A549 treated with DMSO at 1 μM for 4 hours (cell line): ENCODE results near the gene ENO2. TPM values are rescaled to one million over a fixed set of nuclear protein-coding genes. Genes with fewer than 3 reads are reported as not detected.

ENCODE experiments used
- total RNA-seq: library from RNA; stranded (reverse); fragments of 200-300 nt; extraction: Qiagen RNA extraction; gene quantifications from 5 replicates; pipeline ENCODE4 v1.2.3, GENCODE V29; 2022; ENCODE audit warnings: low read depth

ENO2 gene
- total RNA-seq = 37.1 to 44.4 TPM (median 42.7 TPM) in 5 replicates

DNA sequence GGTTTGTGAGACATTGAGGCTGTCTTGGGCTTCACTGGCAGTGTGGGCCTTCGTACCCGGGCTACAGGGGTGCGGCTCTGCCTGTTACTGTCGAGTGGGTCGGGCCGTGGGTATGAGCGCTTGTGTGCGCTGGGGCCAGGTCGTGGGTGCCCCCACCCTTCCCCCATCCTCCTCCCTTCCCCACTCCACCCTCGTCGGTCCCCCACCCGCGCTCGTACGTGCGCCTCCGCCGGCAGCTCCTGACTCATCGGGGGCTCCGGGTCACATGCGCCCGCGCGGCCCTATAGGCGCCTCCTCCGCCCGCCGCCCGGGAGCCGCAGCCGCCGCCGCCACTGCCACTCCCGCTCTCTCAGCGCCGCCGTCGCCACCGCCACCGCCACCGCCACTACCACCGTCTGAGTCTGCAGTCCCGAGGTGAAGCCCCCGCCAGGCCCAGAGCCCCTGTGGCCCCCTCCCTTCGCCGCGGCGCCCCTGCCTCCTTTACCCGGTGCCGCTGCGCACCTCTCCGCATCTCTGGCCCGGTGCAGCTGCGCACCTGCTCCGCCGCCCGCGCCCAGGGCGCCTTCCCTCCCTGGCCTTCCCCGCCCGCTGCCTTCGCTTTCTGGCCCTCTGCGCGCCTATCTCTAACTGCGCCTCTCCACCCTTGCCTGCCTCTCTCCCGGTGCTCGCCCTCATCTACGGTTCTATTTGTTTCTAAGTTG lies at the start of gene ENO2:
Gene ENO2, plus strand, starts transcription at position 335 of the 701 bp plus-strand sequence. CDS start 1,253 bp downstream, outside the sequence.

DNA sequence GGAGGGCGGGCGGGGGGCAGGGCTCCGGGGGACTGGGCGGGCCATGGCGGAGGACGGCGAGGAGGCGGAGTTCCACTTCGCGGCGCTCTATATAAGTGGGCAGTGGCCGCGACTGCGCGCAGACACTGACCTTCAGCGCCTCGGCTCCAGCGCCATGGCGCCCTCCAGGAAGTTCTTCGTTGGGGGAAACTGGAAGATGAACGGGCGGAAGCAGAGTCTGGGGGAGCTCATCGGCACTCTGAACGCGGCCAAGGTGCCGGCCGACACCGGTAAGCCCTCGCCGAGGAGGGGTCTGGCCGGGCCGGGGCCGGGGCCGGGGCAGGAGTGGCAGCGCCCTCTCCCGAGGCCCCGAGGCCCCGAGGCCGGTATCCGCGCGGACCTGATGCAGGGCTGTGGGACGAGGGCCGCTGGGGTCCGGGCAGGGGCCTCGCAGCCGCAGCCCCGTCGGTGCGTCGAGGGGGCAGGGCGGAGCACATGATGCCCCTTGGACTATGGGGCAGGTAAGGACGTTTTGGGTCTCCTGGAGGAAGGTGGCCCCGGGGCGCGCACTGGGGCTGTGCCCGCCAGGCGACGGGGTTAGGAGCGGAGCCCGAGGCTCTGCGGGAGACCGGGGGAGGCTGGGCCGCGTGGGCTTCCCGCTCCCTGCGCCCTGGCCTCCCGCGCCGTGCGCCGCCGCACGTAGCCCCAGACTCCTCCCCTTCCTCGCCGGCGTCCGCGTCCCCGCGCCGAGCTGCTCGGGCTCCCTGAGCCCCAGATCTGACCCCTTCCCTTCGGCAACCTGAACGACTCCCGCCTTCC lies 46.8 kb upstream of the ENO2 start, which contains the start of gene TPI1:
Gene TPI1, plus strand, starts transcription at position 119 of the 798 bp plus-strand sequence. Its CDS starts 36 bp downstream, at position 155.

GRCh38 chr12:6873094-6874014 lies 41.0 kb upstream of the ENO2 start, which contains the start of gene SPSB2:
Gene SPSB2, minus strand, starts transcription at chr12:6873303. Its CDS starts 402 bp downstream, at chr12:6872901.

GRCh38 chr12:6904280-6905276 lies 9.8 kb upstream of the ENO2 start, which contains the start of gene LRRC23:
Gene LRRC23, plus strand, starts transcription at chr12:6904822. Its CDS starts 812 bp downstream, at chr12:6905634.

DNA sequence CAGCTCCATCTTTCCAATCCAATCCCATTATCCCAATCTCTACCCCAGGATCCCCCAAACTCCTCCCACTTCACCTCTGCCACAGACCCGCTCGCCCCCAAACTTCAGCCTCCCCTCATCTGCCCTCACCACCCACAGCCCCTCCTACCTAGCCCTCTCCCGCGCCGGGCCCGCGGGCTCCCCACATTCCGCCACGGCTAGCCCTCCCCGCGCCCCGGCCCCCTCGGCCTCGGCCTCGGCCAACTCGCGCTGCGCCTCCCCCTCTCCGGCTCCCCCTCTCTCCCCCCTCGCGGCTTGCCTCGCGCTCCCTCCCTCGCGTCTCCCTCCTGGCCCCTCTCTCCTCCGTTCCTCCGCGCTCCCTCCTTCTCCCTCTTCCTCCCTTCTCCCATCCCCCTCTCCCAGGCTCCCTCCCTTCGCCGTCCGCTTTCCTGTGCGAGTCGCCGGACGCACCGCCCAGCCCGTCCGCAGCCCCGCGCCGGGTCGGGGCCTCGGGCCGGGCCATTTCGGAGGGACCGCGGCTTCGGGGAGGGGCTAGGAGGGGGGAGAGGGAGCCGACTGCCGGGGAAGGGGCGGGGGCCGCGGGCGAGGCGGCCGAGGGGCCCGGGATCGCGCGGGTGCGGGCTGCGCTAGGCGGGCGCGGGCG lies 13.1 kb downstream of the ENO2 start, which contains the start of gene ATN1:
Gene ATN1, plus strand, starts transcription at position 581 of the 643 bp plus-strand sequence. CDS start 6,043 bp downstream, outside the sequence.

DNA sequence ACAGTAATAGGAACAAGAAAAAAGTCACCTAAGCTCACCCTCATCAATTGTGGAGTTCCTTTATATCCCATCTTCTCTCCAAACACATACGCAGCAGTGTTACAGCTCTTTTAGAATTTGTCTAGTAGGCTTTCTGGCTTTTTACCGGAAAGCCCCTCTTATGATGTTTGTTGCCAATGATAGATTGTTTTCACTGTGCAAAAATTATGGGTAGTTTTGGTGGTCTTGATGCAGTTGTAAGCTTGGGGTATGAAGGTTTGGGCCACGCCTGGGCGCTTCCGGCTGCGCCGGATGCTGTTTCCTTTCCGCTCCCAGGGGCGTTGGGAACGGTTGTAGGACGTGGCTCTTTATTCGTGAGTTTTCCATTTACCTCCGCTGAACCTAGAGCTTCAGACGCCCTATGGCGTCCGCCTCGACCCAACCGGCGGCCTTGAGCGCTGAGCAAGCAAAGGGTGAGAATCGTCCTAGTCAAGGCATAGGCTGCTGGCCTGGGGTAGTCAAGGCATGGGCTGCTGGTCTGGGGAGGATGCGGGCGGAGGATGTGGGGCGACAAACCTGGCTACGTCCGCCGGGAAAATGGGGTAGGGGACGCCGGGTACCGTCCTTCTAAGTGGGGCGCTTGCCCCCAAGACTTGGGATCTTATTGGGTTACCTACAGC lies 29.5 kb downstream of the ENO2 start, which contains the start of the genes C12orf57 and RNU7-1:
Gene C12orf57, plus strand, starts transcription at position 301 of the 659 bp plus-strand sequence. Its CDS starts 100 bp downstream, at position 401.
Gene RNU7-1, plus strand, starts transcription at position 95 of the 659 bp plus-strand sequence.

GRCh38 chr12:6950811-6951540 lies 36.6 kb downstream of the ENO2 start, which contains the start of gene PTPN6:
Gene PTPN6, plus strand, starts transcription at chr12:6951356. Its CDS starts 157 bp downstream, at chr12:6951513.

Other genes starting within 250 kb of the ENO2 start
- gene ZNF384, start 225.2 kb upstream of the ENO2 start, total RNA-seq = 55.6 to 67.7 TPM (median 63.0 TPM) in 5 replicates
- 0.58 to 1.6 TPM (median 0.96 TPM) in 5 replicates for gene PIANP, start 213.8 kb upstream of the ENO2 start, total RNA-seq
- gene COPS7A, start 190.5 kb upstream of the ENO2 start, total RNA-seq = 53.3 to 61.0 TPM (median 56.5 TPM) in 5 replicates
- gene MLF2, start 161.4 kb upstream of the ENO2 start, total RNA-seq = 275 to 309 TPM (median 292 TPM) in 5 replicates
- 682 to 907 TPM (median 824 TPM) in 5 replicates for gene PTMS, start 148.2 kb upstream of the ENO2 start, total RNA-seq
- 0.47 to 2.2 TPM (median 1.4 TPM) in 5 replicates for gene LAG3, start 142.1 kb upstream of the ENO2 start, total RNA-seq
- gene CD4, start 125.1 kb upstream of the ENO2 start, total RNA-seq = not detected in 5 replicates
- gene GPR162, start 92.8 kb upstream of the ENO2 start, total RNA-seq = 0.39 to 0.93 TPM (median 0.47 TPM) in 5 replicates
- 24.8 to 31.7 TPM (median 26.6 TPM) in 5 replicates for gene P3H3, start 86.2 kb upstream of the ENO2 start, total RNA-seq
- gene GNB3, start 73.7 kb upstream of the ENO2 start, total RNA-seq = 1.9 to 2.8 TPM (median 1.9 TPM) in 5 replicates
- 76.1 to 88.0 TPM (median 79.3 TPM) in 5 replicates for gene CDCA3, start 63.3 kb upstream of the ENO2 start, total RNA-seq
- 77.5 to 93.5 TPM (median 87.6 TPM) in 5 replicates for gene USP5, start 62.4 kb upstream of the ENO2 start, total RNA-seq
- 1,539 to 1,667 TPM (median 1,622 TPM) in 5 replicates for gene TPI1, start 47.0 kb upstream of the ENO2 start, total RNA-seq
- gene SPSB2, start 41.3 kb upstream of the ENO2 start, total RNA-seq = 18.3 to 23.2 TPM (median 21.4 TPM) in 5 replicates
- gene LRRC23, start 9.8 kb upstream of the ENO2 start, total RNA-seq = 15.5 to 18.7 TPM (median 18.1 TPM) in 5 replicates
- gene ATN1, start 13.4 kb downstream of the ENO2 start, total RNA-seq = 49.8 to 82.1 TPM (median 68.2 TPM) in 5 replicates
- gene RNU7-1, start 29.2 kb downstream of the ENO2 start, total RNA-seq = not detected in 5 replicates
- 274 to 300 TPM (median 288 TPM) in 5 replicates for gene C12orf57, start 29.4 kb downstream of the ENO2 start, total RNA-seq
- gene PTPN6, start 36.8 kb downstream of the ENO2 start, total RNA-seq = 7.6 to 14.4 TPM (median 10.8 TPM) in 5 replicates
- gene PHB2, start 56.1 kb downstream of the ENO2 start, total RNA-seq = 313 to 344 TPM (median 323 TPM) in 5 replicates
- 62.4 to 70.8 TPM (median 65.4 TPM) in 5 replicates for gene EMG1, start 56.3 kb downstream of the ENO2 start, total RNA-seq
- gene LPCAT3, start 103.9 kb downstream of the ENO2 start, total RNA-seq = 26.9 to 31.8 TPM (median 30.4 TPM) in 5 replicates
- 38.6 to 61.7 TPM (median 42.5 TPM) in 5 replicates for gene C1S, start 146.1 kb downstream of the ENO2 start, total RNA-seq
- 24.1 to 46.2 TPM (median 28.9 TPM) in 5 replicates for gene C1R, start 177.9 kb downstream of the ENO2 start, total RNA-seq
- gene C1RL, start 194.6 kb downstream of the ENO2 start, total RNA-seq = 9.6 to 14.0 TPM (median 12.0 TPM) in 5 replicates
- not detected in 5 replicates for gene RBP5, start 214.3 kb downstream of the ENO2 start, total RNA-seq
- 11.3 to 15.3 TPM (median 13.4 TPM) in 5 replicates for gene CLSTN3, start 215.8 kb downstream of the ENO2 start, total RNA-seq